WI38 (cell line): ENCODE results near the gene ST8SIA2.

Source experiments
- H3K4me3 ChIP-seq: 2 replicates; pipeline ENCODE4 v1.5.1; 2011; ENCODE audit warnings: low read depth, mild to moderate bottlenecking, control low read depth, low read length
- TF ChIP-seq, protein P1 (sequence below): IDR thresholded peaks from 2 replicates; pipeline ENCODE4 v1.5.1; 2012; ENCODE audit warnings: low read depth, mild to moderate bottlenecking, control low read depth, low read length

Gene ST8SIA2, protein sequence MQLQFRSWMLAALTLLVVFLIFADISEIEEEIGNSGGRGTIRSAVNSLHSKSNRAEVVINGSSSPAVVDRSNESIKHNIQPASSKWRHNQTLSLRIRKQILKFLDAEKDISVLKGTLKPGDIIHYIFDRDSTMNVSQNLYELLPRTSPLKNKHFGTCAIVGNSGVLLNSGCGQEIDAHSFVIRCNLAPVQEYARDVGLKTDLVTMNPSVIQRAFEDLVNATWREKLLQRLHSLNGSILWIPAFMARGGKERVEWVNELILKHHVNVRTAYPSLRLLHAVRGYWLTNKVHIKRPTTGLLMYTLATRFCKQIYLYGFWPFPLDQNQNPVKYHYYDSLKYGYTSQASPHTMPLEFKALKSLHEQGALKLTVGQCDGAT

DNA sequence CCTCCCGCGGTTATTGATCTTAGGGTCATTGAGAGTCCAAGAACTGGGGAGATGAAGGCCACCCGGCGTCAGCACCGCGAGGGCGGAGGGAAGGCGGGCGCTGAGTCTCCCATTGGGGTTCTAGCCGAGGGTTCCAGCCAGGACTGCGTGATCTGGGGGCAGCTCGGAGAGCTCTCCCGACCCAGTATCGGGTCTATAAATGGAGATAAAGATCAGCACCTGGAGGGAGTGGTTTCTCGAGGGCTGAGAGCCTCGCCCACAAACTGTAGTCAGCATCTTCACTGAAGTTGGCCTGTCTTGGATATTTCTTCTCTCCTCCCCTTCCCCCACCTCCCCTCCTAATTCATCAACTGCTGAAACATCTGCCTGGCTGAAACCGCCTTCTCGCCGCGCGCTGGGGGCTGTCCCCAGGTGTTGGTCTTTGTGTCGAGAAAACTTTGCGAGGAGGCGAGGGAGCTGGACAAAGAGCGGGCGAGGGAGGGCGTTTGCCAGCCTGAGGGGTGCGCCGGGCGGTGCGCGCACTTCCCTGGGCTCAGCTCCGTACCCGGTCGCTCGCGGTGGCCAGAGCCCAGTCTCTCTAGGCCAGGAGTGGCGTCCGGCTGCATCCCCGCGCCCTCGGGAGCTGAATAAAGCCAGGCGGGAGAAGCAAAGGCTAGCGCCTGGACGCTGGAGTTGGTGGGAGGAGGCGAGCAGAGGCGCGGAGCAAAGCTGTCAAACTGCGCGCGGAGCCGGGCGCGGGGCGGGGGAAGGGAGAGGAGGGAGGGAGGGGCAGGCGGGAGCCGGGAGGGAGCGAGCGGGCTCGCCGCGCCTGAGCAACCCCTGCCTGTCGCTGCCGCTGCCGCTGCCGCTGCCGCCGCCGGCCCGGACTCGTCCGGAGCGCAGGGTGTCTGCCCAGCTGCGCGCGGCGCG lies at the start of gene ST8SIA2:
ST8SIA2 (plus strand) TSS at position 811 of the 909 bp plus-strand sequence. CDS start 184 bp downstream, outside the sequence.
- peak within 1 kb of the TSS; percentile 23 for H3K4me3 ChIP-seq
- TF ChIP-seq, protein P1, sequence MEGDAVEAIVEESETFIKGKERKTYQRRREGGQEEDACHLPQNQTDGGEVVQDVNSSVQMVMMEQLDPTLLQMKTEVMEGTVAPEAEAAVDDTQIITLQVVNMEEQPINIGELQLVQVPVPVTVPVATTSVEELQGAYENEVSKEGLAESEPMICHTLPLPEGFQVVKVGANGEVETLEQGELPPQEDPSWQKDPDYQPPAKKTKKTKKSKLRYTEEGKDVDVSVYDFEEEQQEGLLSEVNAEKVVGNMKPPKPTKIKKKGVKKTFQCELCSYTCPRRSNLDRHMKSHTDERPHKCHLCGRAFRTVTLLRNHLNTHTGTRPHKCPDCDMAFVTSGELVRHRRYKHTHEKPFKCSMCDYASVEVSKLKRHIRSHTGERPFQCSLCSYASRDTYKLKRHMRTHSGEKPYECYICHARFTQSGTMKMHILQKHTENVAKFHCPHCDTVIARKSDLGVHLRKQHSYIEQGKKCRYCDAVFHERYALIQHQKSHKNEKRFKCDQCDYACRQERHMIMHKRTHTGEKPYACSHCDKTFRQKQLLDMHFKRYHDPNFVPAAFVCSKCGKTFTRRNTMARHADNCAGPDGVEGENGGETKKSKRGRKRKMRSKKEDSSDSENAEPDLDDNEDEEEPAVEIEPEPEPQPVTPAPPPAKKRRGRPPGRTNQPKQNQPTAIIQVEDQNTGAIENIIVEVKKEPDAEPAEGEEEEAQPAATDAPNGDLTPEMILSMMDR, result no peak

DNA sequence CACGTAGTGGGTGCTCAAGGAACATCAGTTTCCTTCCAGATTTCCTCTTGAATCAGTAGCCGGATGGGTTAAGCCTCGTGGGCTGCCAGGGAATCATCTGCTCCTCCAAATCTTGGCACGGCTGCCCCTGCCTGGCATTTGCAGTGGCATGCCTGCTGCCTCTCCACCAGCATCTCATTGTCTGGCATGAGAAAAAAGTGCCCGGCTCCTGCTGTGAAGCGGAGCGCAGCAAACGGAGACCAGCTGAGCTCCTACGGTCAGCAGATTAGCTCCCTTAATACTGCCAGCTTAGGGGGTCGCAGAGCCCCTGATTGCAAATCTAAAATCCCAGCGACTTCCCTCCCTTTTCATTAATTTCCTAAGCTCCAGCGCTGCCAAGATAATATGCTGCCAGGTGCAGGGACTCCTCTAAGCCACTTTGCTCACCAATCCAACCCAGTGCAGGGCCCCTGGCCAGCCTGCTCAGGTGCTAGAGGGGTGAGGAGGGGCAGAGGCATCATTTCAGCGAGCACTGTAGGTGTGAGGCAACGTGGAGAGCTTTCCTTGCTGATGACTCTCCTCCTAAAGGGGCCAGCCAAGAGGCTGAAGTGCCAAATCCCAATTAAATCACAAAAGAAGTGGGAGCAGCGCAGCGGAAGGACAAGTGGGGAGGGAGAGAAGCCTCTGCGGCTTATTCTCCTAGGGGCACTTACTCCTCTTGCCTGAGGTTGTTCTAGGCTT lies 49.6 kb upstream of the ST8SIA2 start:
- no peak overlapping the region for H3K4me3 ChIP-seq
- TF ChIP-seq, protein P1, result no peak

DNA sequence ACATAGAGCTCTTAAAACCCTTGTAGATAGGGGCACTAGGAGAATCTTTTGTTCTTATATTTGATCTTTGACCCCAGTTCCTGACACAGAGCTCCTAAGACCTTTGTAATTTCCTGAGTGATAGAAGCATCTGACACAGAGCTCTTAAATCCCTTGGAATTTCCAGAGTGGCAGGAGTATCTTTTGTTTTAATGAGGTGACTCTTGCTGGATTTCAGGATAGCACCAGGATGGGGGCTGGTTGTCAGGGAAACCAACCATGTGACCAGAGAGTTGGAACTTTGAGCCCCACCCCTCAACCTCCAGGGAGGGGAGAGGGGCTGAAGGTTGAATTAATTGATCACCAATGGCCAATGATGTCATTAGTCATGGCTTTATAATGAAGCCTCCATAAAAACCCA lies 47.6 kb upstream of the ST8SIA2 start:
- H3K4me3 ChIP-seq, result no peak overlapping the region
- TF ChIP-seq, protein P1, result no peak

DNA sequence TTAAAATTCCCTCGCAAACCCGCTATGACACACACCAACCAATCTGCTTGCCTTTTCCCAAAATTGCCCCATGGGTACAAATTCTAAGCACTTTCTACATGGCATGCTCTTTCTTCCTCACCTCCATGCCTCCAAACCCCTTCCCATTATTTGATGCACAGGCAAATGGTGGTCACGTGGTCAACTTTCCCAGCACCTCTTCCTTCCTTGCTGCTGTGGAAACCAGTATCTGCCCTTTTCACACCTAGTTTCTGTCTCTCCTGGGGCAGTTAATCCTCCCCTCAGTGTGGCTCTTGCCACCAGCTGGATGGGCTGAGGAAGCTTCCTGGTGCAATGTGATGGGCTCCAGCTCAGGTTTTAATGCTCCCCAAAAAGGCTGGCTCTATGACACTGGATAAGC lies 38.4 kb upstream of the ST8SIA2 start:
- TF ChIP-seq, protein P1, result no peak
- no peak overlapping the region for H3K4me3 ChIP-seq

DNA sequence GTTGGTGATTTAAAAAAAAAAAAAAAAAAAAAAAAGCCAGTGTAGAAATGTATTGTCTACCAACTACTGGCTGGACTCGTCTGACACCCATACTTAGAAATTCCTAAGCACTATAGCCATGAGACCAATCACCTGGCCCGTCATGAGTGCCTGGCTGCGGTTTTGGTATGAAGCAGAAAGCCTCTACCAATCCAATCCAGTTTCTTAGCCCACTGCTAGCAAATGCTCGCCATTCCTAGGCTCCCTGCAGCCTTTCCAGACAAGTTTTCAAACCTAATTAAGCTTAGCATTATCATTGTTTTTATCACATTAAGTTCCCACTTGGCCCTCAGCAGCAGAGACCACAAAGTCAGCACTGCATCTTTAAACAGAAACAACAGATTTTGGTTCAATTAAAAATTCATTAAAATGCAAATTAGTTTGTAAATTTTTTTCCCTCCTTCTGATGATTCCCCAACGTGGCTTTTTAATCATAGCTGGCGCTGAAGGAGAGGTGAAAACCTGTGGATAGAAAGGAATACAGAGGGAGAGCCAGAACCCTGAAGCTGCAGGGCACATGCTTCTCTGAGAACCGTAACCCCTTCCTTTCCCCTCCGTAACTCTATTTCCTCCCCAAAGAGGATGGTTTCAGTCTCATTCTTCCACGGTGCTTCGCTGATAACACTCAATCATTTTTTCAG lies 32.2 kb upstream of the ST8SIA2 start:
- no peak overlapping the region for H3K4me3 ChIP-seq
- TF ChIP-seq, protein P1, result no peak

DNA sequence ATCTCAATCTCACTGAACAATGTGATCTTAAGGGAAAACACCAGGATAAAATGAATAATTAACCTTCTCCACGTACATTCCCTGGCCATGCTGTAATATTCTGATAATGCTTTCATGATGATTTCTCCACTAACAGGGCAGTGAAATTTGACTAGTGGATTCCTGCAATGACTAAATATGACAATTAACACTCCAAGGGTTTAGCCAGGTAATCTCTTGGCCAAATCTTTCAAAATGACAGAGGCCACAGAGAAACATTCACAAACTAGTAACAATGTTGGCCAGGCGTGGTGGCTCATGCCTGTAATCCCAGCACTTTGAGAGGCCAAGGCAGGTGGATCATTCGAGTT lies 31.7 kb upstream of the ST8SIA2 start:
- no peak overlapping the region for H3K4me3 ChIP-seq
- TF ChIP-seq, protein P1, result no peak
